PC-9 (cell line): ENCODE data around the gene ADIPOQ. TPM values are rescaled to one million over a fixed set of nuclear protein-coding genes. Genes with fewer than 3 reads are reported as not detected.
A peak's percentile ranks its signal among the peaks of the same experiment; 100 is the strongest.

Source experiments
- BruUV-seq: library from RNA; stranded (reverse); fragments of 400-500 nt; replicated peaks from 2 replicates; lab custom pipeline; 2021; lab: Mats Ljungman, UMichigan
- CTCF ChIA-PET: fragments of 300-600 bp; sonication (Branson Sonifier 250); formaldehyde crosslinking; loops from one replicate; lab custom pipeline; 2022; ENCODE audit warnings: antibody characterized with exemption; lab: Charles Lee
- POLR2A ChIA-PET: fragments of 300-600 bp; sonication (Branson Sonifier 250); formaldehyde crosslinking; loops from one replicate; lab custom pipeline; 2022; ENCODE audit warnings: antibody characterized with exemption; ENCODE audit not compliant: unreplicated experiment; lab: Charles Lee
- DNase-seq, 2 experiments: peaks; one replicate each; pipeline versions ENCODE4 v3.0.0 to v3.0.0-alpha.2; 2015 to 2022; ENCODE audit warnings: mixed read lengths in 1 of 2
- H2AFZ ChIP-seq: fragments of 200-600 bp; sonication (generic); 2 replicates; pipeline ENCODE4 v1.8.1; 2017; ENCODE audit warnings: antibody characterized with exemption
- H3F3A ChIP-seq: fragments of 200-600 bp; sonication (generic); 2 replicates; pipeline ENCODE4 v1.8.1; 2017; ENCODE audit warnings: antibody characterized with exemption, mild to moderate bottlenecking, low read depth; ENCODE audit not compliant: insufficient read depth
- H3K27ac ChIP-seq: fragments of 200-600 bp; sonication (generic); 2 replicates; pipeline ENCODE4 v1.6.1; 2016; ENCODE audit warnings: mixed run types
- H3K27me3 ChIP-seq: fragments of 200-600 bp; sonication (generic); 2 replicates; pipeline ENCODE4 v1.6.1; 2016; ENCODE audit warnings: low read depth, mixed run types; ENCODE audit not compliant: insufficient read depth
- H3K36me3 ChIP-seq: fragments of 200-600 bp; sonication (generic); 2 replicates; pipeline ENCODE4 v1.6.1; 2016; ENCODE audit warnings: low read depth, mixed run types
- H3K4me1 ChIP-seq: fragments of 200-600 bp; sonication (generic); replicated peaks from 2 replicates; pipeline ENCODE4 v1.6.1; 2016; ENCODE audit warnings: mixed run types; ENCODE audit not compliant: insufficient read depth
- H3K4me2 ChIP-seq: fragments of 200-600 bp; sonication (generic); 2 replicates; pipeline ENCODE4 v1.6.1; 2017; ENCODE audit warnings: mixed run types
- H3K4me3 ChIP-seq: fragments of 200-600 bp; sonication (generic); 2 replicates; pipeline ENCODE4 v1.6.1; 2016; ENCODE audit warnings: mixed run types
- H3K79me2 ChIP-seq: fragments of 200-600 bp; sonication (generic); 2 replicates; pipeline ENCODE4 v1.6.1; 2017; ENCODE audit warnings: low read depth, mixed run types
- H3K9me2 ChIP-seq: fragments of 200-600 bp; sonication (generic); 2 replicates; pipeline ENCODE4 v1.8.1; 2017; ENCODE audit warnings: mild to moderate bottlenecking; ENCODE audit not compliant: insufficient read depth
- H3K9me3 ChIP-seq: fragments of 200-600 bp; sonication (generic); 2 replicates; pipeline ENCODE4 v1.8.1; 2016; ENCODE audit warnings: low read depth; ENCODE audit not compliant: insufficient read depth
- H4K20me1 ChIP-seq: fragments of 200-600 bp; sonication (generic); 2 replicates; pipeline ENCODE4 v1.8.1; 2017; ENCODE audit not compliant: insufficient read depth
- CTCF ChIP-seq: fragments of 200-600 bp; sonication (generic); conservative IDR thresholded peaks from 2 replicates; pipeline ENCODE4 v1.6.1; 2017; ENCODE audit warnings: mixed run types, antibody characterized with exemption, mild to moderate bottlenecking, moderate library complexity
- EZH2 ChIP-seq: fragments of 200-600 bp; sonication (generic); IDR thresholded peaks from 2 replicates; pipeline ENCODE4 v1.8.0; 2017; ENCODE audit warnings: antibody characterized with exemption, low read depth
- intact Hi-C: fragments of 100-400 bp; cut with micrococcal nuclease; formaldehyde crosslinking; loops from one replicate; pipeline ENCODE4 v1.10.0; 2022; ENCODE audit not compliant: unreplicated experiment
- total RNA-seq: library from RNA; stranded (reverse); gene quantifications from 2 replicates; pipeline ENCODE4 v1.2.3, GENCODE V29; 2021

ADIPOQ gene
- total RNA-seq, 1 experiment from 2014 or later, result not detected

DNA sequence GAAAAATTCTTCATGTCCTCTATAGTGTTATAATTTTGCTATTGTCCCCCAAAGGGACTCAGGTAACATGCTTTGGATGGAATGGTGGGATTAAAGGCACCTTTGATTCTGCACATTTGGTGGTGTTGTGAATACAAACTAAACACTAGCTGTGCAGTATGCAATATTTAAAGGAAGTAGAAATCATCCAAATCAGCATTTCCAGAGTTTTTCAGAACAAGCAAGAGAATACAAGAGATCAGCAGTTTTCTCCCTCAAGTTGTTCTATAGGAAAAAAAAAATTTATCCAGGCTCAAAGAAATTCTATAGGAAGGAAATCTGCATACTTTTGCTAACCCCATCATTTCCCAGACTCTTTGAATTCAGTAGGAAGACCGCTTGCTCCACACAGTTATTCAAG is 10.2 kb upstream of the ADIPOQ start:
- BruUV-seq, result no TSS peak
- Histone ChIP-seq H3K4me2 (no peak overlapping the region), H3K4me3 (no peak overlapping the region), H3K36me3 (no peaks in the 10 kb centered on the region), H4K20me1 (no peaks in the 10 kb centered on the region), H2AFZ (no peak overlapping the region), H3K9me2 (no peaks in the 10 kb centered on the region; the same call in 1 of the 2 replicates), H3K27me3 (peaks cover 59% of the 10 kb centered on the region), H3K79me2 (no peaks in the 10 kb centered on the region), H3F3A (no peaks in the 10 kb centered on the region), H3K27ac (no peak overlapping the region), H3K9me3 (no peaks in the 10 kb centered on the region), H3K4me1 (no peaks in the 10 kb centered on the region)
- no peak for DNase-seq
- TF ChIP-seq EZH2 (no peak), CTCF (no peak)
- ChIA-PET POLR2A (no interaction called here), CTCF (no interaction called here)
- intact Hi-C loops, result no loop called here

DNA sequence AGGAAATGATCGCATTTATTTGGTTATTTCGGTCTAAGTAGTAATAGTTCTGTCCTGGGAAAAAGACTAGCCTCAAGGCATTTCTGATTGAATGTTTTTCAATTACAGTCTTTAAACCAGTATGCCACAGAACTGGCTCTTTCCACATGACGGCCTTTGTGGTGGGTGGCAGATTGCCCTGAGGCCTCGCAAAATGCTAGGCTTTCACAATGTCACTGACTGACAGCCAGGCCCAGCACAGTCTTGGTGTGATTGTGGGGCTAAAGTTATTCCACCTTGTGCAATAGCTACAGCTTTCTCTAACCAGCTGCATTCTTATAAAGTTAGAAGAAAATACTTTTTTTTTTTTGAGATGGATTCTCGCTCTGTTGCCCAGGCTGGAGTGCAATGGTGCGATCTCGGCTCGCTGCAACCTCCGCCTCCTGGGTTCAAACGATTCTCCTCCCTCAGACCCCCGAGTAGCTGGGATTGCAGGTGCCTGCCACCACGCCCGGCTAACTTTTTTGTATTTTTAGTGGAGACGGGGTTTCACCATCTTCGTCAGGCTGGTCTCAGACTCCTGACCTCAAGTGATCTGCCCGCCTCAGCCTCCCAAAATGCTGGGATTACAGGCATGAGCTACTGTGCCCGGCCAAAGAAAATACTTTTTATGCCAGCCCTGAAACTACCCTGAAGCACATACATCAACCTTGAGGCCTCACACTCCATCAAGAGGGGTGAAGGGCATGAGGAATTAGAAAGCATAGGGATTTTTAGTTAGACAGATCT is 2.5 kb upstream of the ADIPOQ start:
- no TSS peak for BruUV-seq
- peak overlapping the region; percentile 14 for H3K4me2 ChIP-seq
- DNase-seq, result peak in 1 of 2 experiments; percentile 87
- TF ChIP-seq EZH2 (no peak), CTCF (no peak)
- CTCF ChIA-PET, result interaction anchor here (0.6 kb wide), 1 partner anchor 375 kb away, joined by 4 read pairs; no protein-coding TSS in a partner anchor
- no peaks in the 10 kb centered on the region for H3K9me2 ChIP-seq
- H2AFZ ChIP-seq, result no peak overlapping the region
- no peaks in the 10 kb centered on the region for H3K9me3 ChIP-seq
- no peaks in the 10 kb centered on the region for H4K20me1 ChIP-seq
- H3F3A ChIP-seq, result 0 out of 2 replicates have a peak, but pooled peaks cover 7% of the 10 kb centered on the region
- no peaks in the 10 kb centered on the region for H3K27me3 ChIP-seq
- intact Hi-C loops, result no loop called here
- POLR2A ChIA-PET, result no interaction called here
- H3K4me1 ChIP-seq, result peaks cover 20% of the 10 kb centered on the region
- no peaks in the 10 kb centered on the region for H3K36me3 ChIP-seq
- H3K4me3 ChIP-seq, result no peak overlapping the region
- no peak overlapping the region for H3K27ac ChIP-seq
- H3K79me2 ChIP-seq, result no peaks in the 10 kb centered on the region

DNA sequence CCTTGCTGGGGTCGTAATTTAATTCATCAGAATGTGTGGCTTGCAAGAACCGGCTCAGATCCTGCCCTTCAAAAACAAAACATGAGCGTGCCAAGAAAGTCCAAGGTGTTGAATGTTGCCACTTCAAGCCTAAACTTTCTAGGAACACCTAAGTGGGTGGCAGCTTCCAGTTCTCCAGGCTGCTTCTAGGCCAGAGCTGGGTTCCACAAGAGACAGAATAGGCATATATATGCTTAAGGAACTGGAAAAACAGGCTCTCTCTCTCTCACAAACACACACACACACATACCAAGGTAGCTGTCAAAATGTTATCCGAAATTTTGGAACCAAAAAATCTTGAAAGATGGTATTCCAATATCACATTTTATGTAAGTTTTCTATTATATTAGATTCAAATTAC is 890 bp upstream of the ADIPOQ start:
- H3K27ac ChIP-seq, result no peak overlapping the region
- BruUV-seq, result no TSS peak
- no peaks in the 10 kb centered on the region for H3K9me2 ChIP-seq
- H2AFZ ChIP-seq, result no peak overlapping the region
- no peaks in the 10 kb centered on the region for H3K9me3 ChIP-seq
- H3K4me3 ChIP-seq, result no peak overlapping the region
- no peak overlapping the region for H3K4me2 ChIP-seq
- H4K20me1 ChIP-seq, result no peaks in the 10 kb centered on the region
- TF ChIP-seq EZH2, result no peak
- no peak for TF ChIP-seq CTCF
- H3F3A ChIP-seq, result 0 out of 2 replicates have a peak, but pooled peaks cover 7% of the 10 kb centered on the region
- intact Hi-C loops, result no loop called here
- ChIA-PET CTCF (no interaction called here), POLR2A (interaction anchor here (0.7 kb wide), 1 partner anchor 592 kb away, joined by 5 read pairs; no protein-coding TSS in a partner anchor)
- peak in 1 of 2 experiments; percentile 80 for DNase-seq
- no peaks in the 10 kb centered on the region for H3K36me3 ChIP-seq
- H3K79me2 ChIP-seq, result no peaks in the 10 kb centered on the region
- H3K4me1 ChIP-seq, result peaks cover 20% of the 10 kb centered on the region
- 0 out of 2 replicates have a peak, but pooled peaks cover 3% of the 10 kb centered on the region for H3K27me3 ChIP-seq
